Activated naive CD4-positive, alpha-beta T cell treated with anti-CD3 and anti-CD28 coated beads, Interleukin-2, amount 50 U/mL, for 72 hours (primary cell): ENCODE results near the gene RBBP6. TPM values are rescaled to one million over a fixed set of nuclear protein-coding genes. Genes with fewer than 3 reads are reported as not detected.
"Not testable (repeated sequence)": the region's sequence is repeated elsewhere in the genome, so short reads cannot be mapped to it uniquely, and the experiment has no call there.

Source experiments
- ATAC-seq, 2 donors: fragments of 150-1000 bp; cut with Tn5 transposase; 2 replicates each; pipeline ENCODE4 v1.10.0; 2021; ENCODE audit warnings: mild to moderate bottlenecking in 2 of 2, moderate library complexity in 2 of 2
- DNase-seq, 2 donors: peaks; one replicate each; pipeline ENCODE4 v3.0.0; 2021 to 2022; ENCODE audit warnings: low spot score in 2 of 2
- H3K27ac Mint-ChIP-seq, 2 donors: one replicate each; pipeline ENCODE4 v1.8.0; 2022; ENCODE audit warnings: mild to moderate bottlenecking in 2 of 2, mixed read lengths in 2 of 2
- H3K36me3 Mint-ChIP-seq, 2 donors: one replicate each; pipeline ENCODE4 v1.8.0; 2022; ENCODE audit warnings: mixed read lengths in 2 of 2
- H3K9me3 Mint-ChIP-seq, 2 donors: one replicate each; pipeline ENCODE4 v1.8.0; 2022; ENCODE audit warnings: mixed read lengths in 2 of 2
- total RNA-seq, 2 donors: library from RNA; stranded (reverse); gene quantifications; one replicate each; pipeline ENCODE4 v1.2.3, GENCODE V29; 2022

RBBP6 gene
- total RNA-seq, 2 donors from 2014 or later = 69.7 to 76.2 TPM

DNA sequence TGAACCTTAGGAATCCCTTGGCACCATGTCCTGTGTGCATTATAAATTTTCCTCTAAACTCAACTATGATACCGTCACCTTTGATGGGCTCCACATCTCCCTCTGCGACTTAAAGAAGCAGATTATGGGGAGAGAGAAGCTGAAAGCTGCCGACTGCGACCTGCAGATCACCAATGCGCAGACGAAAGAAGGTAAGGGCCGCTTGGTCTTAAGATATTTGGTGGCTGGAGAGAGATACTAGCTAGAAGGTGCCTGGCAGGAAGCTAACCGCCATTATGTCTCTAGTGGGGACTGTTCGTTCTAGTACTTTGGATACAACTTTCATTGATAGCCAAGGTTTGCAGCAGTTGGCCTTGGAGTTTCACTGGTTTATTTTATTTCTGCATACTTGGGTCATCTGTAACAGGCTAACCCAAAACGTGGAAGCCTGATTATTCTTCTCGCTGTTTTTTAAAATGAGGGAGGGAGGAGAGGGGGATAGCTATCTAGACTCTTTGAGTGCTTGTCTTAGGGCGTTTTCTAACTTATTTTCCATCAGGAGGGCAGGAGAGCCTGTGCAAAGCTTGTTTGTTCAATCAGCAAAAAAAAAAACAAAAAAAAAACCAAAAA lies 1.3 kb downstream of the RBBP6 start:
- DNase-seq (peak in 1 of 2 donors; percentile 19), ATAC-seq (no peak)
- H3K27ac Mint-ChIP-seq = peak overlapping the region; percentile 96
- no peaks in the 10 kb centered on the region for H3K9me3 Mint-ChIP-seq
- peaks cover 34 to 46% of the 10 kb centered on the region in 2 donors for H3K36me3 Mint-ChIP-seq

- ATAC-seq = no peak
- H3K9me3 Mint-ChIP-seq = no peaks in the 10 kb centered on the region
- DNase-seq = no peak
- H3K36me3 Mint-ChIP-seq = peaks cover 34 to 49% of the 10 kb centered on the region in 2 donors
- H3K27ac Mint-ChIP-seq = peak overlapping the region; percentile 96
Measured at GRCh38 chr16:24541233-24541933, 2.0 kb downstream of the RBBP6 start.

GRCh38 chr16:24543949-24544348 lies 4.6 kb downstream of the RBBP6 start:
- DNase-seq = no peak
- H3K9me3 Mint-ChIP-seq = no peaks in the 10 kb centered on the region
- H3K36me3 Mint-ChIP-seq = peaks cover 34 to 64% of the 10 kb centered on the region in 2 donors
- ATAC-seq = no peak
- H3K27ac Mint-ChIP-seq = no peak overlapping the region

GRCh38 chr16:24544640-24545039 lies 5.3 kb downstream of the RBBP6 start:
- no peak overlapping the region for H3K27ac Mint-ChIP-seq
- no peak for DNase-seq
- ATAC-seq = no peak
- H3K36me3 Mint-ChIP-seq = peaks cover 29 to 67% of the 10 kb centered on the region in 2 donors
- H3K9me3 Mint-ChIP-seq = no peaks in the 10 kb centered on the region

DNA sequence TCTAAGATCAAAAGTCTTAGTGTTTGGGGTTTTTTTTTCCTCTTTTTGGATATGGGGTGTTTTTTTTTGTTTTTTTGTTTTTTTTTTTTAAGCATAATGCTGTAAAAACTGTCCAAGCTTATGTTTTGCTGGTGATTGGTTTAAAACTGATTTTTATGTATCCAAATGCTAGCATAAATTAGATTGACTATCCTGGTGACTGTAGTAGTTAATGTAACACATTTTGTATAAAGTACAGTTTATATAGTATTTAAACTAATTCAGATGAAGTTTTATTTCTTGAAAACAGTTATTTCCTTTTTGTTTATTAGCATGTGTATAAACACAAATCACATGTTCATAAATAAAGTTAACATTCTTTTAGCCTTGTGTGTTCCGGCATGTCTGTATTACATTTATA lies 10.9 kb downstream of the RBBP6 start:
- DNase-seq = no peak
- H3K27ac Mint-ChIP-seq = no peak overlapping the region
- ATAC-seq = no peak
- H3K36me3 Mint-ChIP-seq = peaks cover 4 to 36% of the 10 kb centered on the region in 2 donors
- H3K9me3 Mint-ChIP-seq = no peaks in the 10 kb centered on the region

- Mint-ChIP-seq H3K27ac (no peak overlapping the region), H3K36me3 (peaks cover 4 to 36% of the 10 kb centered on the region in 2 donors), H3K9me3 (no peaks in the 10 kb centered on the region)
- DNase-seq (no peak), ATAC-seq (no peak)
Measured at GRCh38 chr16:24552705-24553246, 13.4 kb downstream of the RBBP6 start.

DNA sequence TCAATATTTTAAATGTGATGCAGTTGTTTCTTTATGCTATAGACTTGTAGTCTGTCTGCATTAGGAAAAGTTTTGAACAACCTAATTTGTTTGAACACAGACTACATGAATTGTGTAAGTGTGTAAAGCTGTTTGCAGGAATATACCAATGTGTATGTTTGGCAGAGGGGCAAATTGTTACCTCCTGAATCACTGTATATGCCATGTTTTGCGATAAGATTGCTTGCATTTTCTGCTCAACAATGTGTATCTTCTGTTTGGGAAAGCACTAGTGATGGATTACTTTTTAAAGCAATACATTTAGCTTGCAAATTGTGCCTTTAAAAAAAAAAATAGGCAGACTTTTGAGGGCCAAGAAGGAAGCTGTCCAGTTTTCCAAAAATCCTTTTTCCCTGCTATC lies 14.6 kb downstream of the RBBP6 start:
- Mint-ChIP-seq H3K27ac (no peak overlapping the region), H3K36me3 (peaks cover 4 to 34% of the 10 kb centered on the region in 2 donors), H3K9me3 (no peaks in the 10 kb centered on the region)
- DNase-seq = no peak
- ATAC-seq = no peak

DNA sequence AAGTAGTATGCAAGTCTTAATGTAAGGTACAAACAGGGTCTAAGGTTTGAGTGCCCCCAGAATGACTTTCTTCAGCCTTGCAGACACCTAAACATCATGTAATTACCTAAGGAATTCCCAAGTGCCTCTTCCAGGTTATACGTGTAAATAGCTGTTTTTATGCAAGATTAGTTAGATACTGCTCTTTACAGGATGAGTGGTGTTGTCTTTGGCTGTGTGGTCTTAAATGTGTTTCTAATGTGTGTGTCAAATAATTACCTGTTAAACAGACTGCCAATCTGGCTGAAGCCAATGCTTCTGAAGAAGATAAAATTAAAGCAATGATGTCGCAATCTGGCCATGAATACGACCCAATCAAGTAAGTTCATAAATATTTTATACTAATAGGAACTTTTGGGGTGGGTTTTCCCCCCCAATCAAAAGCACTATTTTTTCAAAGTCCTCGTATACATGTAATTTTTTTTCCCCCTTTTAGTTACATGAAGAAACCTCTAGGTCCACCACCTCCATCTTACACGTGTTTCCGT lies 16.0 kb downstream of the RBBP6 start:
- H3K36me3 Mint-ChIP-seq = peaks cover 4 to 21% of the 10 kb centered on the region in 2 donors
- DNase-seq (no peak), ATAC-seq (no peak)
- H3K27ac Mint-ChIP-seq = no peak overlapping the region
- H3K9me3 Mint-ChIP-seq = no peaks in the 10 kb centered on the region

- H3K9me3 Mint-ChIP-seq = no peaks in the 10 kb centered on the region
- ATAC-seq (peak in 1 of 2 donors; percentile 61), DNase-seq (no peak)
- H3K27ac Mint-ChIP-seq = peak overlapping the region in 1 of 2 donors; percentile 44
- peaks cover 22 to 28% of the 10 kb centered on the region in 2 donors for H3K36me3 Mint-ChIP-seq
Measured at GRCh38 chr16:24562811-24563210, 23.4 kb downstream of the RBBP6 start.

- no peak for DNase-seq
- H3K9me3 Mint-ChIP-seq = peaks cover 36 to 40% of the 10 kb centered on the region in 2 donors
- ATAC-seq = no peak
- no peak overlapping the region for H3K27ac Mint-ChIP-seq
- peaks cover 60 to 64% of the 10 kb centered on the region in 2 donors for H3K36me3 Mint-ChIP-seq
Measured at GRCh38 chr16:24568392-24568791, 29.0 kb downstream of the RBBP6 start.

- peaks cover 59 to 70% of the 10 kb centered on the region in 2 donors for H3K36me3 Mint-ChIP-seq
- peak overlapping the region in 1 of 2 donors; percentile 3 for H3K27ac Mint-ChIP-seq
- DNase-seq = no peak
- H3K9me3 Mint-ChIP-seq = peaks cover 36 to 40% of the 10 kb centered on the region in 2 donors
- ATAC-seq = no peak
Measured at GRCh38 chr16:24571096-24571495, 31.7 kb downstream of the RBBP6 start.

DNA sequence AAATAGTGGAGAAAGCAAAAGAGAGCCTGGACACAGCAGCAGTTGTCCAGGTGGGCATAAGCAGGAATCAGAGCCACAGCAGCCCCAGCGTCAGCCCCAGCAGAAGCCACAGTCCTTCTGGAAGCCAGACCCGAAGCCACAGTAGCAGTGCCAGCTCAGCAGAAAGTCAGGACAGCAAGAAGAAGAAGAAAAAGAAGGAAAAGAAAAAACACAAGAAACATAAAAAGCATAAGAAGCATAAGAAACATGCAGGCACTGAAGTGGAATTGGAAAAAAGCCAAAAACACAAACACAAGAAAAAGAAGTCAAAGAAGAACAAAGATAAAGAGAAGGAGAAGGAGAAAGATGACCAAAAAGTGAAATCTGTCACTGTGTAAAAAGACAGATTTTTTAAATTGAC lies 32.7 kb downstream of the RBBP6 start:
- Mint-ChIP-seq H3K27ac (peak overlapping the region in 1 of 2 donors; percentile 93), H3K36me3 (peaks cover 58 to 67% of the 10 kb centered on the region in 2 donors), H3K9me3 (peaks cover 36 to 40% of the 10 kb centered on the region in 2 donors)
- ATAC-seq (no peak), DNase-seq (no peak)

DNA sequence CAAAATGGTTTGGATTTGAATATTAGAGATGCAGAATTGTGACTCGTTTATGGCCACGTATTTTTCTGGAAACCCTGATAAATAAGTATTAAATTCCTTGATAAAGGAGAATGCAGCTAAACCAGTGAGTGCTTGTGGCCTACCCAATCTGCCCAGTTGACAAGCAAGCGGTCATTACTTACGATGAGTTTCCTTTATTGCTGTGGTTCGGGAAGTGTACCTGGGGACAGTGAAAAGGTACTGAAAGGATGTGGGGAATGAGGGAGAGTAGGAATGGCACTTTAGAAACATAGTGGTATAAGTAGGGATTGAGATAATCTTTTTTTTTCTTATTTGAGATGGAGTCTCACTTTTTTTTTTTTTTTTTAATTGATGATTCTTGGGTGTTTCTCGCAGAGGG lies 33.8 kb downstream of the RBBP6 start:
- H3K36me3 Mint-ChIP-seq = peaks cover 48 to 57% of the 10 kb centered on the region in 2 donors

DNA sequence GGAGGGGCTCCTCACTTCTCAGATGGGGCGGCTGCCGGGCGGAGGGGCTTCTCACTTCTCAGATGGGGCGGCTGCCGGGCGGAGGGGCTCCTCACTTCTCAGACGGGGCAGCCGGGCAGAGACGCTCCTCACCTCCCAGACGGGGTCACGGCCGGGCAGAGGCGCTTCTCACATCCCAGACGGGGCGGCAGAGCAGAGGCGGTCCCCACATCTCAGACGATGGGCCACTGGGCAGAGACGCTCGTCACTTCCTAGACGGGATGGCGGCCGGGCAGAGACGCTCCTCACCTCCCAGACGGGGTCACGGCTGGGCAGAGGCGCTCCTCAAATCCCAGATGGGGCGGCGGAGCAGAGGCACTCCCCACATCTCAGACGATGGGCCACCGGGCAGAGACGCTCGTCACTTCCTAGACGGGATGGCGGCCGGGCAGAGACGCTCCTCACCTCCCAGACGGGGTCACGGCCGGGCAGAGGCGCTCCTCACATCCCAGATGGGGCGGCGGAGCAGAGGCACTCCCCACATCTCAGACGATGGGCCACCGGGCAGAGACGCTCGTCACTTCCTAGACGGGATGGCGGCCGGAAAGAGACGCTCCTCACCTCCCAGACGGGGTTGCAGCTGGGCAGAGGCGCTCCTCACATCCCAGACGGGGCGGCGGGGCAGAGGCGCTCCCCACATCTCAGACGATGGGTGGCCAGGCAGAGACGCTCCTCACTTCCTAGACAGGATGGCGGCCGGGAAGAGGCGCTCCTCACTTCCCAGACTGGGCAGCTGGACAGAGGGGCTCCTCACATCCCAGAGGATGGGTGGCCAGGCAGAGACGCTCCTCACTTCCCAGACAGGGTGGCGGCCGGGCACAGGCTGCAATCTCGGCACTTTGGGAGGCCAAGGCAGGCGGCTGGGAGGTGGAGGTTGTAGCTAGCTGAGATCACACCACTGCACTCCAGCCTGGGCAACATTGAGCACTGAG lies 35.4 kb downstream of the RBBP6 start:
- Mint-ChIP-seq H3K36me3 (peaks cover 33 to 40% of the 10 kb centered on the region in 2 donors), H3K9me3 (peaks cover 24 to 27% of the 10 kb centered on the region in 2 donors)
- not testable (repeated sequence) for ATAC-seq, DNase-seq, H3K27ac Mint-ChIP-seq

More for the DNA sequence above, 33.8 kb downstream of the RBBP6 start:
- Mint-ChIP-seq H3K27ac (no peak overlapping the region), H3K9me3 (peaks cover 36 to 40% of the 10 kb centered on the region in 2 donors)
- ATAC-seq (no peak), DNase-seq (no peak)

- not testable (repeated sequence) for H3K27ac Mint-ChIP-seq, ATAC-seq, DNase-seq
- Mint-ChIP-seq H3K36me3 (peaks cover 23 to 30% of the 10 kb centered on the region in 2 donors), H3K9me3 (peaks cover 19 to 21% of the 10 kb centered on the region in 2 donors)
Measured at GRCh38 chr16:24575791-24576190, 36.4 kb downstream of the RBBP6 start.

DNA sequence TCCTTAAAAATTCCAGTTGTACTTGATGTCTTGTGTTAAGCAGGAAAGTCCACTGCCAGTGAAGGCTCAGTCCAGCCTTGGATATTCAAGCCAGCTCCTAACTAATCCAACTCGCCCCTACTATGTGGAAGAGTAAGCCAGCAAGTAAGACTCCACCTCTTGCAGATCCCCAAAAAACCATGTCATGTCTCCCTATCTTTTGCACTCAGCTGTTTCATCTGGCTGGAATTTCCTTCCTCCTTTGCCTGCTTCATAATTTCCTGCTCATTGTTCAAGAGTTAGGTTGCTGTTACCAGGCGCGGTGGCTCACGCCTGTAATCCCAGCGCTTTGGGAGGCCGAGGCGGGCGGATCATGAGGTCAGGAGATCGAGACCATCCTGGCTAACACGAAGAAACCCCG lies 37.8 kb downstream of the RBBP6 start:
- ATAC-seq (no peak), DNase-seq (no peak)
- H3K27ac Mint-ChIP-seq = no peak overlapping the region
- peaks cover 5 to 8% of the 10 kb centered on the region in 2 donors for H3K9me3 Mint-ChIP-seq
- H3K36me3 Mint-ChIP-seq = peaks cover 10 to 16% of the 10 kb centered on the region in 2 donors
